Left ventricle myocardium inferior (tissue), 1 donor: ENCODE results near the gene NEMP2. TPM values are rescaled to one million over a fixed set of nuclear protein-coding genes. Genes with fewer than 3 reads are reported as not detected.

Experiments
- DNase-seq: peaks from one replicate; pipeline ENCODE4 v3.0.0-alpha.2; 2020
- H3K27ac ChIP-seq: fragments of 200-600 bp; replicated peaks from 2 replicates; pipeline ENCODE4 v1.8.0; 2021
- H3K27me3 ChIP-seq: fragments of 200-600 bp; 2 replicates; pipeline ENCODE4 v1.8.0; 2021; ENCODE audit warnings: low read depth
- H3K36me3 ChIP-seq: fragments of 200-600 bp; 2 replicates; pipeline ENCODE4 v1.8.0; 2021
- H3K4me1 ChIP-seq: fragments of 200-600 bp; 2 replicates; pipeline ENCODE4 v1.8.0; 2021
- H3K4me3 ChIP-seq: fragments of 200-600 bp; 2 replicates; pipeline ENCODE4 v1.8.0; 2021; ENCODE audit warnings: mild to moderate bottlenecking, moderate library complexity
- H3K9me3 ChIP-seq: fragments of 200-600 bp; replicated peaks from 2 replicates; pipeline ENCODE4 v1.8.0; 2021
- intact Hi-C: fragments of 100-400 bp; cut with micrococcal nuclease; formaldehyde crosslinking; loops from one replicate; pipeline ENCODE4 v1.11.0; 2022
- total RNA-seq: library from RNA; stranded (reverse); fragmentation: NEBNext Ultra II Directional; extraction: Animal tissue kit (Norgen Biotek cat#: 25700); gene quantifications from one replicate; pipeline ENCODE4 v1.2.1, GENCODE V29; 2021
- TF ChIP-seq, protein P1 (sequence below): fragments of 200-600 bp; IDR thresholded peaks from 2 replicates; pipeline ENCODE4 v1.8.0; 2021; ENCODE audit warnings: antibody characterized with exemption, mild to moderate bottlenecking, borderline replicate concordance
- donor health status: DM: no; HTN: yes; CAD: no; lungs with severe emphysema.

The NEMP2 gene
- total RNA-seq, 1 donor from 2014 or later: 1.5 TPM

- intact Hi-C loops: no loop called here
- peaks cover 16% of the 10 kb centered on the region for H3K36me3 ChIP-seq
- H3K9me3 ChIP-seq: no peaks in the 10 kb centered on the region
- peak overlapping the region; percentile 26 for H3K27ac ChIP-seq
- H3K4me1 ChIP-seq: peaks cover 16% of the 10 kb centered on the region
- no peak for DNase-seq
- H3K27me3 ChIP-seq: no peaks in the 10 kb centered on the region
- H3K4me3 ChIP-seq: no peak overlapping the region
- TF ChIP-seq, protein P1, sequence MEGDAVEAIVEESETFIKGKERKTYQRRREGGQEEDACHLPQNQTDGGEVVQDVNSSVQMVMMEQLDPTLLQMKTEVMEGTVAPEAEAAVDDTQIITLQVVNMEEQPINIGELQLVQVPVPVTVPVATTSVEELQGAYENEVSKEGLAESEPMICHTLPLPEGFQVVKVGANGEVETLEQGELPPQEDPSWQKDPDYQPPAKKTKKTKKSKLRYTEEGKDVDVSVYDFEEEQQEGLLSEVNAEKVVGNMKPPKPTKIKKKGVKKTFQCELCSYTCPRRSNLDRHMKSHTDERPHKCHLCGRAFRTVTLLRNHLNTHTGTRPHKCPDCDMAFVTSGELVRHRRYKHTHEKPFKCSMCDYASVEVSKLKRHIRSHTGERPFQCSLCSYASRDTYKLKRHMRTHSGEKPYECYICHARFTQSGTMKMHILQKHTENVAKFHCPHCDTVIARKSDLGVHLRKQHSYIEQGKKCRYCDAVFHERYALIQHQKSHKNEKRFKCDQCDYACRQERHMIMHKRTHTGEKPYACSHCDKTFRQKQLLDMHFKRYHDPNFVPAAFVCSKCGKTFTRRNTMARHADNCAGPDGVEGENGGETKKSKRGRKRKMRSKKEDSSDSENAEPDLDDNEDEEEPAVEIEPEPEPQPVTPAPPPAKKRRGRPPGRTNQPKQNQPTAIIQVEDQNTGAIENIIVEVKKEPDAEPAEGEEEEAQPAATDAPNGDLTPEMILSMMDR: no peak
Measured at GRCh38 chr2:190507135-190507534, 27.4 kb downstream of the NEMP2 start.

DNA sequence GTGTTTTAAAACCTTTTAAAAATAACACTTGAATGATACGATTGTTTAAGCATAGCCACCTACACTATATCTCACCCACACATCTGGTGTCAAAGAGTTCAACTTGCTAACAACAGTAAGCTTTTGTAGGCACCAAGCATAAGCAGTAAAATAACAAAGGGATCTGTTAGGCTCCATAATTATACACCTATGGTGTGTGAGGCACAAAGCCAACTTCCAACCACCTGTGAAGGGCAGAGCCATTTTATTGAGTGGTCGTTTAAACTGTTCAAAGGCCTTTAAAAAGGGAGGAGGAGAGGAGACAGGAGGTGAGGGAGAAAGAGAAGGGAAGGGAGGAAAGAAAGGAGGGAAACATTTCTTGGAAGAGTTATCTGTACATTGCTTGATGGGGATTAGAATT is 27.9 kb downstream of the NEMP2 start:
- Histone ChIP-seq H3K27ac (peak overlapping the region; percentile 26), H3K36me3 (peaks cover 16% of the 10 kb centered on the region), H3K4me3 (no peak overlapping the region), H3K4me1 (peaks cover 16% of the 10 kb centered on the region), H3K9me3 (no peaks in the 10 kb centered on the region), H3K27me3 (no peaks in the 10 kb centered on the region)
- no peak for DNase-seq
- intact Hi-C loops: no loop called here
- TF ChIP-seq, protein P1: no peak

- H3K27me3 ChIP-seq: no peaks in the 10 kb centered on the region
- DNase-seq: no peak
- TF ChIP-seq, protein P1: no peak
- H3K9me3 ChIP-seq: no peaks in the 10 kb centered on the region
- H3K36me3 ChIP-seq: peaks cover 23% of the 10 kb centered on the region
- peaks cover 20% of the 10 kb centered on the region for H3K4me1 ChIP-seq
- no peak overlapping the region for H3K27ac ChIP-seq
- no peak overlapping the region for H3K4me3 ChIP-seq
- intact Hi-C loops: no loop called here
Measured at GRCh38 chr2:190505696-190506095, 28.8 kb downstream of the NEMP2 start.

GRCh38 chr2:190504912-190505311 is 29.6 kb downstream of the NEMP2 start:
- DNase-seq: no peak
- Histone ChIP-seq H3K4me3 (no peak overlapping the region), H3K4me1 (peaks cover 25% of the 10 kb centered on the region), H3K9me3 (no peaks in the 10 kb centered on the region), H3K36me3 (peaks cover 31% of the 10 kb centered on the region), H3K27me3 (no peaks in the 10 kb centered on the region), H3K27ac (no peak overlapping the region)
- TF ChIP-seq, protein P1: no peak
- intact Hi-C loops: no loop called here

DNA sequence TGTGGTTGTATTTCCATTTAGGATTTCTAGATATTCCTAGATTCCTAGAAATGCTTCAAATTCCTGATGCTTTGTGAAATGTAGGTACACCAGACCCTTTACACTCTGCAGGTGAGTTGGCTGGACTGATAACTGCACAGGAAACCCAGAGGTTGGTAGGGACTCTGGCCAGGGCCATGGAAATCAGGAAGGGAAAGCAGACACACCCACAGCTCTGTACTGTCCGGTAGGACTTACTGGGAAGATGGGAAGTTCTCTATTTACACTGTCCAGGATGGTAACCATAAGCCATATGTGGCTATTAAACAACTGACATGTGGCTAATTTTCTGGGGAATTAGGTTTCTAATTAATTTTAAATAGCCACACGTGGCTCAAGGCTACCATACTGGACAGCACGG is 31.4 kb downstream of the NEMP2 start:
- Histone ChIP-seq H3K9me3 (no peaks in the 10 kb centered on the region), H3K27me3 (no peaks in the 10 kb centered on the region), H3K27ac (peak overlapping the region; percentile 34), H3K4me3 (no peak overlapping the region), H3K36me3 (peaks cover 44% of the 10 kb centered on the region), H3K4me1 (peaks cover 27% of the 10 kb centered on the region)
- intact Hi-C loops: no loop called here
- TF ChIP-seq, protein P1: no peak
- no peak for DNase-seq
